ENCODE results near the gene FBXW7.

- no peak for TF ChIP-seq CREB5 (CRISPR knock-in tag; IDR thresholded peaks at IDR 0.05; ENCODE audit: low read depth)
- no peak for TF ChIP-seq ZFP30 (CRISPR knock-in tag; IDR thresholded peaks at IDR 0.05)
- TF ChIP-seq TOX (CRISPR knock-in tag; IDR thresholded peaks at IDR 0.05; ENCODE audit: borderline replicate concordance), result no peak
- TF ChIP-seq, protein P1, sequence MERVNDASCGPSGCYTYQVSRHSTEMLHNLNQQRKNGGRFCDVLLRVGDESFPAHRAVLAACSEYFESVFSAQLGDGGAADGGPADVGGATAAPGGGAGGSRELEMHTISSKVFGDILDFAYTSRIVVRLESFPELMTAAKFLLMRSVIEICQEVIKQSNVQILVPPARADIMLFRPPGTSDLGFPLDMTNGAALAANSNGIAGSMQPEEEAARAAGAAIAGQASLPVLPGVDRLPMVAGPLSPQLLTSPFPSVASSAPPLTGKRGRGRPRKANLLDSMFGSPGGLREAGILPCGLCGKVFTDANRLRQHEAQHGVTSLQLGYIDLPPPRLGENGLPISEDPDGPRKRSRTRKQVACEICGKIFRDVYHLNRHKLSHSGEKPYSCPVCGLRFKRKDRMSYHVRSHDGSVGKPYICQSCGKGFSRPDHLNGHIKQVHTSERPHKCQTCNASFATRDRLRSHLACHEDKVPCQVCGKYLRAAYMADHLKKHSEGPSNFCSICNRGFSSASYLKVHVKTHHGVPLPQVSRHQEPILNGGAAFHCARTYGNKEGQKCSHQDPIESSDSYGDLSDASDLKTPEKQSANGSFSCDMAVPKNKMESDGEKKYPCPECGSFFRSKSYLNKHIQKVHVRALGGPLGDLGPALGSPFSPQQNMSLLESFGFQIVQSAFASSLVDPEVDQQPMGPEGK (CRISPR knock-in tag; IDR thresholded peaks at IDR 0.05; ENCODE audit: borderline replicate concordance), result no peak
- TF ChIP-seq RARB (CRISPR knock-in tag; IDR thresholded peaks at IDR 0.05), result no peak
- TF ChIP-seq ZNF70 (CRISPR knock-in tag; IDR thresholded peaks at IDR 0.05), result no peak
- TF ChIP-seq ZC3H10 (CRISPR knock-in tag; IDR thresholded peaks at IDR 0.05), result no peak
- TF ChIP-seq POU6F1 (CRISPR knock-in tag; IDR thresholded peaks at IDR 0.05; ENCODE audit: borderline replicate concordance, low read depth), result no peak
- no peak for TF ChIP-seq GLIS3 (CRISPR knock-in tag; IDR thresholded peaks at IDR 0.05)
These were observed 28.4 kb upstream of the FBXW7 start for GRCh38 chr4:152564336-152564735.
